H1 (cell line): ENCODE results near the gene OTOGL. TPM values are rescaled to one million over a fixed set of nuclear protein-coding genes. Genes with fewer than 3 reads are reported as not detected.

Experiments used
- ASH2L ChIP-seq: fragments of 200-600, 300-600 bp; sonication (generic); IDR thresholded peaks from one replicate; pipeline ENCODE4 v1.7.1; 2017; ENCODE audit warnings: low read length
- CHD7 ChIP-seq: fragments of 300-600 bp; sonication (generic); IDR thresholded peaks from 2 replicates; pipeline ENCODE4 v1.7.1; 2012; ENCODE audit warnings: low read length, moderate library complexity, mild to moderate bottlenecking, inconsistent platforms; ENCODE audit not compliant: insufficient replicate concordance
- GABPA ChIP-seq: IDR thresholded peaks from 2 replicates; pipeline ENCODE4 v1.6.1; 2011; ENCODE audit warnings: mild to moderate bottlenecking, low read length, moderate library complexity, borderline replicate concordance; ENCODE audit not compliant: insufficient read depth
- JUND ChIP-seq: IDR thresholded peaks from 2 replicates; pipeline ENCODE4 v1.6.1; 2011; ENCODE audit warnings: mild to moderate bottlenecking, improper control_type of control experiment, low read length
- SIX5 ChIP-seq: IDR thresholded peaks from 2 replicates; pipeline ENCODE4 v1.6.1; 2011; ENCODE audit warnings: mild to moderate bottlenecking, low read depth, low read length
- polyA plus RNA-seq, 7 experiments: library from polyadenylated mRNA; depleted of rRNA in 3 of 7; stranded (reverse) in 5 of 7; unstranded in 2 of 7; fragments of >200 nt in 5 of 7; fragments of 200-250 nt in 2 of 7; gene quantifications; 1 replicate in 5 of 7; 2 replicates in 1 of 7; 4 replicates in 1 of 7; pipeline versions ENCODE4 v1.2.1 to v1.2.3, GENCODE V29; 2011 to 2013; ENCODE audit warnings: missing spikeins in 2 of 7, mixed read lengths in 2 of 7
- total RNA-seq: library from RNA; stranded (reverse); fragmentation: NEBNext Ultra II Directional; extraction: Animal tissue kit (Norgen Biotek cat#: 25700); gene quantifications from 2 replicates; pipeline ENCODE4 v1.2.1, GENCODE V29; 2021
- TF ChIP-seq, protein P1 (sequence below): IDR thresholded peaks from 2 replicates; pipeline ENCODE4 v1.6.1; 2011; ENCODE audit warnings: low read depth, mild to moderate bottlenecking, low read length; ENCODE audit not compliant: insufficient read depth

Gene OTOGL
- total and polyA plus RNA-seq, 2 of the 8 experiments (the other 6 are each of a cell fraction or from before 2014, with no cell fraction given): 0.12 to 0.17 TPM

- TF ChIP-seq CHD7 (no peak), JUND (no peak), SIX5 (no peak), GABPA (no peak), ASH2L (no peak)
- TF ChIP-seq, protein P1, sequence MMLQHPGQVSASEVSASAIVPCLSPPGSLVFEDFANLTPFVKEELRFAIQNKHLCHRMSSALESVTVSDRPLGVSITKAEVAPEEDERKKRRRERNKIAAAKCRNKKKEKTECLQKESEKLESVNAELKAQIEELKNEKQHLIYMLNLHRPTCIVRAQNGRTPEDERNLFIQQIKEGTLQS: no peak
These were observed 199.9 kb downstream of the OTOGL start (continued) for GRCh38 chr12:80299219-80299618.
